Activated CD8-positive, alpha-beta T cell treated with anti-CD3 and anti-CD28 coated beads for 36 hours (primary cell): ENCODE measurements around the gene IRF2BP2. TPM values are rescaled to one million over a fixed set of nuclear protein-coding genes. Genes with fewer than 3 reads are reported as not detected.

Source experiments
- ATAC-seq: fragments of 200-7000 bp; cut with Tn5 transposase; one replicate; pipeline ENCODE4 v1.10.0; 2021; ENCODE audit warnings: mild to moderate bottlenecking, moderate library complexity
- CTCF ChIA-PET: fragments of 350-600 bp; sonication (Branson Sonifier 250); formaldehyde crosslinking; loops from one replicate; lab custom pipeline; 2021; ENCODE audit warnings: antibody characterized with exemption; lab: Charles Lee
- POLR2A ChIA-PET: fragments of 350-600 bp; sonication (Branson Sonifier 250); formaldehyde crosslinking; loops from one replicate; lab custom pipeline; 2021; ENCODE audit warnings: antibody characterized with exemption; lab: Charles Lee
- DNase-seq: peaks from one replicate; pipeline ENCODE4 v3.0.0-alpha.2; 2020
- H3K27ac Mint-ChIP-seq: one replicate; pipeline ENCODE4 v1.8.0; 2021; ENCODE audit warnings: mild to moderate bottlenecking, mixed read lengths
- H3K27me3 Mint-ChIP-seq: one replicate; pipeline ENCODE4 v1.8.0; 2021; ENCODE audit warnings: mixed read lengths
- H3K36me3 Mint-ChIP-seq: one replicate; pipeline ENCODE4 v1.8.0; 2021; ENCODE audit warnings: low read depth, mixed read lengths
- H3K4me1 Mint-ChIP-seq: one replicate; pipeline ENCODE4 v1.8.0; 2021; ENCODE audit warnings: low read depth, mixed read lengths
- H3K4me3 Mint-ChIP-seq: one replicate; pipeline ENCODE4 v1.8.0; 2021; ENCODE audit warnings: mild to moderate bottlenecking, moderate library complexity, mixed read lengths
- H3K9me3 Mint-ChIP-seq: one replicate; pipeline ENCODE4 v1.8.0; 2021; ENCODE audit warnings: mixed read lengths
- CTCF ChIP-seq: fragments of 200-600 bp; IDR thresholded peaks from one replicate; pipeline ENCODE4 v1.8.0; 2022; ENCODE audit warnings: antibody characterized with exemption, mild to moderate bottlenecking
- intact Hi-C: fragments of 100-400 bp; cut with micrococcal nuclease; formaldehyde crosslinking; loops from one replicate; pipeline ENCODE4 v1.10.0; 2022
- total RNA-seq, 2 experiments: library from RNA; stranded (reverse); gene quantifications; one replicate each; pipeline ENCODE4 v1.2.3, GENCODE V29; 2021

The IRF2BP2 gene
- total RNA-seq, 2 experiments from 2014 or later, result 148 to 155 TPM

- Mint-ChIP-seq H3K4me1 (no peaks in the 10 kb centered on the region), H3K27ac (no peak overlapping the region), H3K36me3 (no peaks in the 10 kb centered on the region), H3K9me3 (no peaks in the 10 kb centered on the region), H3K27me3 (no peaks in the 10 kb centered on the region), H3K4me3 (no peak overlapping the region)
- ChIA-PET CTCF (interaction anchor here (0.9 kb wide), 2 partner anchors 26 to 92 kb away, joined by 3 read pairs; no protein-coding TSS in a partner anchor), POLR2A (no interaction called here)
- no peak for TF ChIP-seq CTCF
- no peak for ATAC-seq
- intact Hi-C loops, result no loop called here
- DNase-seq, result no peak
Measured at GRCh38 chr1:234559152-234559901, 50.7 kb downstream of the IRF2BP2 start.

GRCh38 chr1:234558330-234558836 is 51.6 kb downstream of the IRF2BP2 start:
- POLR2A ChIA-PET, result no interaction called here

DNA sequence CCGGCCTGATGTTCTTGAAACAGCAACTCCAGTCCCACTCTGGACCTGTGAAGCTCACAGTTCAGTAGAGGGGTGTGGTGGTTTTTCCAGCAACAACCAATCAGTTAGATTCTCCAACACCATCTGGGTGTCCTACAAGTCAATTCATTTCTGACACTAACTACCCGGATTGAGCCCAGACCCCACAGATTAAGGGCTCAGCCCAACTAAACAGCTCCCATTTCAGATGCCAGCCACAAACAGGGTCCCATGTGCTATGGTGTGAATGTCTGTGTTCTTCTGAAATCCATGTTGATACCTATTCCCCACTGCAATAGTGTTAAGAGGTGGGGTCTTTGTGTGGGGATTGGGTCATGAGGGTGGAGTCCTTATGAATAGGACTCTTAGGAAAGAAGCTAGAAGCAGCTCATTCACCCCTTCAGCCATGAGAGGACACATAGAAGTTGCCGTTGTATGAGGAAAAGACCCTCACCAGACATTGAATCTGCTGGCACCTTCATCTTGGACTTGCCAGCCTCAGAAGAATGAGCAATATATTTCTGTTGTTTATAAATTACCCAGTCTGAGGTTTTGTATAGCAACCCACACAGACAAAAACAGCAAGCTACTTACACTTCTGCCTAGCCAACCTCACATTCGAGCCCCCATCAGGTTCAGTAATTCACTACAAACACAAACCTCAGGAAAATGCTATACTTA is 53.6 kb downstream of the IRF2BP2 start:
- H3K27me3 Mint-ChIP-seq, result no peaks in the 10 kb centered on the region
- DNase-seq, result no peak
- no peaks in the 10 kb centered on the region for H3K4me1 Mint-ChIP-seq
- no peak overlapping the region for H3K27ac Mint-ChIP-seq
- ChIA-PET POLR2A (no interaction called here), CTCF (interaction anchor here (0.9 to 1.2 kb wide), 2 partner anchors 10 to 57 kb away, joined by 3 to 4 read pairs; no protein-coding TSS in a partner anchor)
- intact Hi-C loops, result no loop called here
- no peak overlapping the region for H3K4me3 Mint-ChIP-seq
- ATAC-seq, result no peak
- no peaks in the 10 kb centered on the region for H3K36me3 Mint-ChIP-seq
- no peaks in the 10 kb centered on the region for H3K9me3 Mint-ChIP-seq
- TF ChIP-seq CTCF, result no peak

More at GRCh38 chr1:234558330-234558836, 51.6 kb downstream of the IRF2BP2 start:
- TF ChIP-seq CTCF, result no peak
- Mint-ChIP-seq H3K9me3 (no peaks in the 10 kb centered on the region), H3K4me1 (no peaks in the 10 kb centered on the region), H3K27ac (no peak overlapping the region), H3K27me3 (no peaks in the 10 kb centered on the region), H3K36me3 (no peaks in the 10 kb centered on the region), H3K4me3 (no peak overlapping the region)
- ATAC-seq (no peak), DNase-seq (no peak)
- intact Hi-C loops, result no loop called here
- CTCF ChIA-PET, result interaction anchor here (0.9 kb wide), 1 partner anchor 91 kb away, joined by 3 read pairs; no protein-coding TSS in a partner anchor

GRCh38 chr1:234555390-234556024 is 54.5 kb downstream of the IRF2BP2 start:
- Mint-ChIP-seq H3K4me1 (no peaks in the 10 kb centered on the region), H3K9me3 (no peaks in the 10 kb centered on the region), H3K27me3 (no peaks in the 10 kb centered on the region), H3K27ac (no peak overlapping the region), H3K4me3 (no peak overlapping the region), H3K36me3 (no peaks in the 10 kb centered on the region)
- DNase-seq (no peak), ATAC-seq (no peak)
- intact Hi-C loops, result no loop called here
- no peak for TF ChIP-seq CTCF
- ChIA-PET CTCF (interaction anchor here (0.9 to 1.2 kb wide), 2 partner anchors 9 to 56 kb away, joined by 3 to 4 read pairs; no protein-coding TSS in a partner anchor), POLR2A (no interaction called here)
